ENCODE measurements around the gene ZSWIM8.

DNA sequence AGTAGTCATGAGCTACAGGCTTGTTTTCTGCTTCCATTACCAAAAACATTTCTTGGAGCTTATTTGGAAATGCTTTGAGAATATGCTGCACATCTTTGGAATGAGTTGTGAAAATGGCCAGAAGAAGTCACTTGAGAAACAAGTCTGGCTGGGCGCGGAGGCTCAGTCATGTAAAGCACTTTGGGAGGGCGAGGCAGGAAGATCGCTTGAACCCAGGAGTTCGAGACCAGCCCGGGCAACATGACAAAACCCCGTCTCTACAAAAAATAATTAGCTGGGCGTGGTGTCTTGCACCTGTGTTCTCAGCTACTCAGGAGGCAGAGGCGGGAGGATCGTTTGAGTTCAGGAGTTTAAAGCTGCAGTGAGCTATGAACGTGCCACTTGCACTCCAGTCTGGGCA is 4.4 kb upstream of the ZSWIM8 start:
- TF ChIP-seq, protein P1, sequence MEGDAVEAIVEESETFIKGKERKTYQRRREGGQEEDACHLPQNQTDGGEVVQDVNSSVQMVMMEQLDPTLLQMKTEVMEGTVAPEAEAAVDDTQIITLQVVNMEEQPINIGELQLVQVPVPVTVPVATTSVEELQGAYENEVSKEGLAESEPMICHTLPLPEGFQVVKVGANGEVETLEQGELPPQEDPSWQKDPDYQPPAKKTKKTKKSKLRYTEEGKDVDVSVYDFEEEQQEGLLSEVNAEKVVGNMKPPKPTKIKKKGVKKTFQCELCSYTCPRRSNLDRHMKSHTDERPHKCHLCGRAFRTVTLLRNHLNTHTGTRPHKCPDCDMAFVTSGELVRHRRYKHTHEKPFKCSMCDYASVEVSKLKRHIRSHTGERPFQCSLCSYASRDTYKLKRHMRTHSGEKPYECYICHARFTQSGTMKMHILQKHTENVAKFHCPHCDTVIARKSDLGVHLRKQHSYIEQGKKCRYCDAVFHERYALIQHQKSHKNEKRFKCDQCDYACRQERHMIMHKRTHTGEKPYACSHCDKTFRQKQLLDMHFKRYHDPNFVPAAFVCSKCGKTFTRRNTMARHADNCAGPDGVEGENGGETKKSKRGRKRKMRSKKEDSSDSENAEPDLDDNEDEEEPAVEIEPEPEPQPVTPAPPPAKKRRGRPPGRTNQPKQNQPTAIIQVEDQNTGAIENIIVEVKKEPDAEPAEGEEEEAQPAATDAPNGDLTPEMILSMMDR (conservative IDR thresholded peaks at IDR 0.05; ENCODE audit: low read depth in 2 of 2) = no peak
- TF ChIP-seq EZH2 (IDR thresholded peaks at IDR 0.05; ENCODE audit: low read depth, unreplicated experiment) (no peak), POLR2AphosphoS5 (IDR thresholded peaks at IDR 0.05; ENCODE audit: low read depth) (no peak), JUNB (IDR thresholded peaks at IDR 0.05; ENCODE audit: unreplicated experiment) (no peak), EZH2phosphoT487 (IDR thresholded peaks at IDR 0.05; ENCODE audit: unreplicated experiment) (no peak), CREB1 (CRISPR knock-in tag; IDR thresholded peaks at IDR 0.05; ENCODE audit: low read depth) (no peak)
- TF ChIP-seq, protein P2, sequence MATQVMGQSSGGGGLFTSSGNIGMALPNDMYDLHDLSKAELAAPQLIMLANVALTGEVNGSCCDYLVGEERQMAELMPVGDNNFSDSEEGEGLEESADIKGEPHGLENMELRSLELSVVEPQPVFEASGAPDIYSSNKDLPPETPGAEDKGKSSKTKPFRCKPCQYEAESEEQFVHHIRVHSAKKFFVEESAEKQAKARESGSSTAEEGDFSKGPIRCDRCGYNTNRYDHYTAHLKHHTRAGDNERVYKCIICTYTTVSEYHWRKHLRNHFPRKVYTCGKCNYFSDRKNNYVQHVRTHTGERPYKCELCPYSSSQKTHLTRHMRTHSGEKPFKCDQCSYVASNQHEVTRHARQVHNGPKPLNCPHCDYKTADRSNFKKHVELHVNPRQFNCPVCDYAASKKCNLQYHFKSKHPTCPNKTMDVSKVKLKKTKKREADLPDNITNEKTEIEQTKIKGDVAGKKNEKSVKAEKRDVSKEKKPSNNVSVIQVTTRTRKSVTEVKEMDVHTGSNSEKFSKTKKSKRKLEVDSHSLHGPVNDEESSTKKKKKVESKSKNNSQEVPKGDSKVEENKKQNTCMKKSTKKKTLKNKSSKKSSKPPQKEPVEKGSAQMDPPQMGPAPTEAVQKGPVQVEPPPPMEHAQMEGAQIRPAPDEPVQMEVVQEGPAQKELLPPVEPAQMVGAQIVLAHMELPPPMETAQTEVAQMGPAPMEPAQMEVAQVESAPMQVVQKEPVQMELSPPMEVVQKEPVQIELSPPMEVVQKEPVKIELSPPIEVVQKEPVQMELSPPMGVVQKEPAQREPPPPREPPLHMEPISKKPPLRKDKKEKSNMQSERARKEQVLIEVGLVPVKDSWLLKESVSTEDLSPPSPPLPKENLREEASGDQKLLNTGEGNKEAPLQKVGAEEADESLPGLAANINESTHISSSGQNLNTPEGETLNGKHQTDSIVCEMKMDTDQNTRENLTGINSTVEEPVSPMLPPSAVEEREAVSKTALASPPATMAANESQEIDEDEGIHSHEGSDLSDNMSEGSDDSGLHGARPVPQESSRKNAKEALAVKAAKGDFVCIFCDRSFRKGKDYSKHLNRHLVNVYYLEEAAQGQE (IDR thresholded peaks at IDR 0.05; ENCODE audit: unreplicated experiment) = no peak

All from GM23338 (cell line).